HCEC 1CT (cell line): Measurements from ENCODE around the gene GAS2.

ENCODE experiments used
- DNase-seq: peaks from one replicate; pipeline ENCODE4 v3.0.0-alpha.2; 2017

GAS2 gene

DNA sequence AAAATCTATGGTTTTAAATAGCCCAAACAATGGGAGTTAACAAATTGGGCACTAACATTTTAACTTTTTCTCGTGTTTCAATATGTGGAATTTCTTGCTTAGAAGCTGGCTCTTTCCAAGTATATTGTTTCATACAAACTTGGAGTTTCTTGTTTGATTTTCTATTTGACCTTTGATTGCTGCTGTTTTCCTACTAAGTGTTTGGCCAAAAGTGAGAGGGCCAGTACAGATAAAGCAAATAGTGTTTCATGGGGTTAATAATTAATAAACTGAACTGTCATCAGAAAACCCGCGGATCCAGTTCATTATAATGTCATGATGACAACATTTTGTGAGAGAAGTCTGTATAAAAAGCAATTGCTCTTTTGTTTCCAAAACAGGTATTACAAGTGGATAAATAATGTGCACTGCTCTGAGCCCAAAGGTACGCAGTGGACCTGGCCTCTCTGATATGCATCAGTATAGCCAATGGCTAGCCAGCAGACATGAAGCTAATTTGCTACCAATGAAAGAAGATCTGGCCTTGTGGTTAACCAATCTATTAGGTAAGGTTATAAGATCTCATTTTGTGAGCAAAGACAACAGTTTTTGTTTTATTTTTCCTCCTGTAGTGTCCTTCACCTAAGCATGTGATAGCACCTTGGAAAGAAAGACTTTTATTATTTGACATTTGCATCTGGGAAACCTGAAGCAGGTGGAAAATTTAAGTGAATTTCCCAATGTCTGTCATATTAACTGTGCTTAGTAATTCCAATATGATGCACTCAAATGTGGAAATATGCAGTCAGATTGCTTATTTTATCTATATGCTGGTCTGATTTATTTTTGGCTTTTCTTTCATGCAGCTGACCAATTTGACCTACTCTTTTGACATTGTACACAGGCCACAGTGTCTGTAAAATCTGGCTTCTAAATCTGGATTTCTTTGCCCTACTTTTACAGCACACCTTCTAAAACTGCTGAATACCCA is 8.3 kb downstream of the GAS2 start:
- no peak for DNase-seq

DNA sequence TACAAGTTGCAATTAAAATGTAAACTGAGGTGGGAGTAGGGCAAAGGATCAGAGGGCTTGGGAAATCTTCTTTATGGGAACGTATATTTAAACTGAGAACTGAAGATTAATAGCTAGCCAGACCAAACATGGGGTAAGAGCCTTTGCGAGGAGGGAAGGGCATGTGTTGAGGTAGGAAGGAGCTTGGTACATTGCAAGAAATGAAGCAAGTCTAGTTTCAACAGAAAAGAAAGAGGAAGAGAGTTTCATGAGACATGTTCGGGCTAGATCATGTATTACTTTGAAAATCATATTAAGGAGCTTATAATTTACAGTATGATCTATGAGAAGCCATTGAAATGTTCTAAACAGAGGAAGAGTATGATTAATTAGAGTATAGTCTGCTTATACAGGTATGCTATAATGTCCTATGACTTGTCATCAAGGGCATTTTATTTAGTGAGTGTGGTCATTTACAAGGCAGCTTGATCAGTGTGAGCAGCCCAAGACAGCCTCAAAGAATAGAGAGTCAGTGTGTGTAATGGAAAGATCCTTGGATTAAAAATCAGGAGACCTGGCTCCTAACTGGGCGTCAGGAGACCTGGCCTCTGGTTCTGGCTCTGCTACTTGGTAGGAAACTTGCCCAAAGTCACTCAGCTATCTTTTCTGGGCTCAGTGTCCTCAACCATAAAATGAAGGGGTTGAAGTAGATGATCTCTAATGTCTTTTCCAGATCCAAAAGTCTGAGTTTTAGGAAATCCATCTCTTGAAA is 10.9 kb downstream of the GAS2 start:
- no peak for DNase-seq

GRCh38 chr11:22680628-22681027 is 14.2 kb downstream of the GAS2 start:
- DNase-seq: no peak

DNA sequence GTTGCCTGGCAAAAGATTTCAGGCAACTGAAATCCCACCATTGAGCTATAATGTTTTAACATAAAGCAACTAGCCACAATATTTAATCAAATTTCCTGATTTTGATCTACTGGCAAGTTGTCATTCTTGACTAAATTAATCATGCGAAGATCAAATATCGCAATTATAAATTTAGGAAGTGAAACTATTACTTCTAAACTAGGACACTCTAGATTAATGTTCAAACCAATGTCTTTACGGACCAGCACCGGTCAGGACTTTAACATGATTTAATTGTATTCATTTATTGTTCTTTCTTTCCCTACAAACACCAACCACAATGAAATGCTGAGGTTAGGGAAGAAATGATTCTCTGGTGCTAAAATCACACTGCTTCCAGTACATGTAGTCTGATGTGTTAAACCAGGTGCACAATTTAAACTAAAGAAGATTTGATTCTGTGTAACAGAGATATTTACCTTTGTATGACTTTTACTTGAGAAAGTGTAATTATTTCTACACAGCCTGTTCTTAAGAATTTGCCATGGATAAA is 14.9 kb downstream of the GAS2 start:
- no peak for DNase-seq

- DNase-seq: no peak
These were observed 17.7 kb downstream of the GAS2 start for GRCh38 chr11:22684082-22684481.

DNA sequence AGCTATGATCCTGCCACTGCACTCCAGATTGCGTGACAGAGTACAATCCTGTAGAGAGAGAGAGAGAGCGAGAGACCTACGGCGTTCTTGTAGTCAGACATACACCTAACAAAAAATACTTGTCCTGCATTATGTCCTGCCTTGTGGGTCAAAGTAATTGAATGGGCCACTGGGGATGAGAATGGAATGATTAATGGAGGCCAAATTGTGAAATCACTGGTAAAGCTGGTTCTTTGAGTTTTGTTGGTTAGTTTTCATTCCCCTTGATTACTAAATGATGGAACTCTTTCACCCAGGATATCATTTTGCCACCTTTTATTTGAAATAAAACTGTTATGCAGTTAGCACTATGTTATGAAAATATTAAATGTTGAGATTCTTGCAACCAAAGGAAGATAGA is 18.7 kb downstream of the GAS2 start:
- no peak for DNase-seq

DNA sequence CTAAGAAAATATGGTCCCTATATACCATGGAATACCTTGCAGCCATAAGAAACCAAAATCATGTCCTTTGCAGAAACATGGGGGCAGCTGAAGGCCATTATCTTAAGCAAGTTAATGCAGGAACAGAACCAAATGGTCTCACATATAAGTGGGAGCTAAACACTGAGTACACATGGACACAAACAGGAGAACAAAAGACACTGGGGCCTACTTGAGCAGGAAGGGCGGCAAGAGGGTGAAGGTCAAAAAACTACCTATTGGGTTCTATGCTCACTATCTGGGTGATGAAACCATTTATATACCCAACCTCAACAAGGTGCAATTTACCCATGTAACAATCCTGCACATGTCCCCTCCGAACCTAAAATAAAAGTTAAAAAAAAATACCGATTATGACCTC is 22.5 kb downstream of the GAS2 start:
- no peak for DNase-seq

DNA sequence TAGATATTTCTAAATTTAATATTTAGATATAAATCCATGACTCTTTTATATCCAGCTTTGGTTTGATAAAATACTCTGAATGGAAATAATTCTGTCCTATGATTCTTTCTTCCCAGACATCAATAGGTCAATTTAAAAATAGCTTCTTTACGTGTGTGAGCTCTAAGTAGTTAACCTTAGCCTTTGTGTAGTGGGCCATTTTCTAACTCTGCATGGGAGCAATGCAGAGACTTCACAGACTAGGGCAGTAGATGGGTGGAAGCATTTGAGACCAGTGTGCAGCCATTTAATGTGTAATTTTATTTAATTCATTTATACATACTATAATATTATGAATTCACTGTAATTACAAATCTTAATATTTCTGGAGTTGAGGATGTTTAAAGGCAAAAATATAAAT is 23.8 kb downstream of the GAS2 start:
- DNase-seq: no peak

DNA sequence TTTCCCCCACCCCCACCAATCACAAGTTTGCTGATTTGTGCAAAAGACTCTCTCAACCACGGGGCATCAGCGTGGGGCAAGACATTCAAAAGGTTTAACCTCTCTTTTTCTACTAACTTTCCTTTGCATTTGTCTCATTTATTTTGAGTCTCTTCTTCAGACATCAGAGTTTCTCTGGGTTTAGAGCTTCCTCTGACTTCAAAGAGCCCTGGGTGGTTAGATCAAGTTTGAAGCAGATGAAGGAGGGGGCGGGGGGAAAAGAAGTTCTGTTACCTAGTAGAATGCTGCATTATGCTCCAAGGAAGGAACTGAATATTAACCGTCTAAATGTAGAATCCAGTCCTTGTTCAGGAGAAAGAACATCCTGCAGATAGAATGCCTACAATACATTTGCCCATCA is 24.5 kb downstream of the GAS2 start:
- no peak for DNase-seq

DNA sequence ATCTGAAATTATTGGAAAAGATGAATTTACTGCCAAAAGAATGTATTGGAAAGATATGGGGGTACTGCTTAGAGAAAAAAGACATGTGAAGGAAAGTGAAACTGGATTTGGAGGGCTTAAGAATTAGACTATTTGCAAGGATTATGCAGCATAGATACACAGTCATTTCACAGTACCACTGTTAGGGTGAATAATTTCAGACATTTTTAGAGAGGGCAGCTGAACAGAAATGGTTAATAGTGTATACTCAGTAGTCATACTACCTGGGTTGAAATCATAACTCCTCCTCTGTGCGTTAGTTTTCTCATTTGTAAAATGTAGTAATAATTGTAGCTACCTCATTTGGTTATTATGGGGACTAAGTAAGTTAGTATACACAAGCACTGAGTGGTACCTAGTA is 33.0 kb downstream of the GAS2 start:
- no peak for DNase-seq

GRCh38 chr11:22702031-22702430 is 35.6 kb downstream of the GAS2 start:
- DNase-seq: no peak

DNA sequence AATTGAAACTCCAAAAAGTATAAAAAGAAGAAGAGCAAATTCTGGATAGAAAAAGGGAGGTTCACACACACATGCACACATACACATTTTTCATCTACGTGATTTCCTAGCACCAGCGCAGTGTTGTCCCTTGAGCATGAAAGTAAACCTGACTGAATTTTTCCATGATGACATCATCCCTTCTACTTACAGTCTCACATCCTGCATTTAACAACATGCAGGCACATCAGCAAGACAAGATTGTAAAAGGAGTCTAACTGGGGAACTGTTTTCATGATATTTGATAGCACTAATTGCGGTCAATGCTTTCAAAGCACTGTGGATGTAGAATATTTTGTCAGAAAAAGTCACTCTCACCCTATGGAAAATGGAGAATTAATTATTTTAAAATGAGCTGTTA is 36.6 kb downstream of the GAS2 start:
- DNase-seq: peak; percentile 30

DNA sequence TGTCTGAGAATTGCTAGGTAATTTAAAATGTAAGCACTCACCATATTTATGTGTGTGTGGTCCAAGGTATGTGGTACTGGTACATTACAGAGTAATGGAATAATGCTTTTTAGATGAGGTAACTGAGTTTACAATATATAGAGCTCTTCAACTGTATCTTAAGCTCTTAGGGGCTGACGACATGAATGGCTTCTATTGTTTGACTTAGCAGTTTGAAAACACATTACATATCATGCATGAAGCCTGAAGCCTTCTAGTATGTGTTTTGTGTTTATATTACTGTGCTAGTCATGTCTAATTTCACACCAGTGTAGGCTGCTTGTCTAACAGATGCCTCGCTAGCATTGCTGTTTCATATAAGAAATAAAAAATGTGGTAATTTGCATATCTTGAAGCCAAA is 37.2 kb downstream of the GAS2 start:
- DNase-seq: no peak

DNA sequence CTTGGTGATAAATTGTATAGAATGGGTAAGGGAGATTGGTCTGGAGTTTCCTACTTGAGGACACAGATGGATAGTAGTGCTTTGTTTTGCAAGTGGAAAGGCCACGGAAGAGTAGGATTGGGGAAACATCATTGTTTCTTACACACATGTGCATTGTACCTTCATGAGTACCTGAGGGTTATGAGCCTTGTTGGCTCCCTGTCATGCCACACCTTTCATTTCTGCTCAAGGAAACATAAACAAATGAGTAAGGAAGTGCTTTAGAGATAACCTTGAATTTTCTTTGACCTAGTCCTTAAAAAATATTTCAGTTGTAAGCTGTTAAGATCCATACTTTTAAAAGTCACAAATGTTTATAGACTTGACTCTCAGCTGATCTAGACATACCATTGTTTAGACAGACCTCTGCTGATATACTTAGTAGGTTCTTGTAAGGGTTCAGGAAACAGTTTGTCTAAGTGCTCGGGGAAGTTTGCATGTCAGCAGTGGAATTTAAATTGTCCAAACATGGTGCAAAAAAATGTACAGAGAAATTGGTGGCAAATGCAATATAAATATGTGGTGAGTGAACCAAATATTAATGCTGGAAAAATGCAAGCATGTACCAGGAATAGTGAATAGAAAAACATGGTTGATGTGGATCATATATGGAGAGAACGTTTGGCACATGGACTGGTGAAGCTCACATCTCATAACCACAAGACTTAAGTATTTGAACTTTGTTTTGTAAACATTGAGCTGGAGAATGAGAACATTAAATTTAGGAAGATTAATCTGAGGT is 40.9 kb downstream of the GAS2 start:
- no peak for DNase-seq

GRCh38 chr11:22711071-22711770 is 44.8 kb downstream of the GAS2 start:
- DNase-seq: no peak

- DNase-seq: no peak
These were observed 45.5 kb downstream of the GAS2 start for GRCh38 chr11:22711880-22712279.

DNA sequence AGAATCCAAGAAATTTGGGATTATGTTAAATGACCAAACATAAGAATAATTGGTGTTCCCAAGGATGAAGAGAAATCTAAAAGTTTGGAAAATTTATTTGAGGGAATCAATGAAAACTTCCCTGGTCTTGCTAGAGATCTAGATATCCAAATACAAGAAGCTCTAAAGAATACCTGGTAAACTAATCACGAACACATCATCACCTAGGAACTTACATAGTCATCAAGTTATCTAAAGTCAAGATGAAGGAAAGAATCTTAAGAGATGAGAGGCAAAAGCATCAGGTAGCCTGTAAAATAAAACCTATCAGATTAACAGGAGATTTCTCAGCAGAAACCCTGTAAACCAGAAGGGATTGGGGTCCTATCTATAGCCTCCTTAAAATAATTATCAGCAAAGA is 46.9 kb downstream of the GAS2 start:
- DNase-seq: no peak

DNA sequence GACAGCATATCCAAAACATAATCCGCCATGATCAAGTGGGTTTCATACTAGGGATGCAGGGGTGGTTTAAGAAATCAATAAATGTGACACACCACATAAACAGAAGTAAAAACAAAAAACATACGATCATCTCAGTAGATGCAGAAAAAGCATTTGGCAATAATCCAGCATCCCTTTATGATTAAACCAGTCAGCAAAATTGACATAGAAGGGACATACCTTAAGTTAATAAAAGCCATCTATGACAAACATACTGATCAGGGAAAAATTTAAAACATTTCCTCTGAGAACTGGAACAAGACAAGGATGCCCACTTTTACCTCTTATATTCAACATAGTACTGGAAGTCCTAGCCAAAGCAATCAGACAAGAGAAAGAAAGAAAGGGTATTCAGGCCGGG is 49.6 kb downstream of the GAS2 start:
- DNase-seq: no peak

- DNase-seq: no peak
These were observed 54.0 kb downstream of the GAS2 start for GRCh38 chr11:22720457-22720856.

DNA sequence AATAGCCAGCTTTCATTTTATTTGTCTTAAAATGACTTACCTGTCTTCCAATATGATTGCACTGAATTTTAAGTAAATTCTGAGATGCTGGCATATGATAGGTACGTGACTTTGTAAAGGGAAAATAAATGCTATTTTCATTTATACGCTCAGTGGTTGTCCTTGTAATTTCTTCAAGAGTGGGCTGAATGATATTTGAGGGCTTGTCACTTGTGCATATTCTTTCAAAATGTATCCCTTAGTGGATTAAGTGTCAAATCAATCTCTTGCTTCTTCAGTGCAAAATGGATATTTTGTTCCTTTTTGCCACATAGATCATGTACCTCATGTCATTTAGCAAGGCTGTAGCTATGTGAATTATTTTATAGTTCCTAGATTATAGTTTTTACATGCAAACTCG is 56.9 kb downstream of the GAS2 start:
- no peak for DNase-seq

- no peak for DNase-seq
These were observed 58.7 kb downstream of the GAS2 start for GRCh38 chr11:22725079-22725478.

DNA sequence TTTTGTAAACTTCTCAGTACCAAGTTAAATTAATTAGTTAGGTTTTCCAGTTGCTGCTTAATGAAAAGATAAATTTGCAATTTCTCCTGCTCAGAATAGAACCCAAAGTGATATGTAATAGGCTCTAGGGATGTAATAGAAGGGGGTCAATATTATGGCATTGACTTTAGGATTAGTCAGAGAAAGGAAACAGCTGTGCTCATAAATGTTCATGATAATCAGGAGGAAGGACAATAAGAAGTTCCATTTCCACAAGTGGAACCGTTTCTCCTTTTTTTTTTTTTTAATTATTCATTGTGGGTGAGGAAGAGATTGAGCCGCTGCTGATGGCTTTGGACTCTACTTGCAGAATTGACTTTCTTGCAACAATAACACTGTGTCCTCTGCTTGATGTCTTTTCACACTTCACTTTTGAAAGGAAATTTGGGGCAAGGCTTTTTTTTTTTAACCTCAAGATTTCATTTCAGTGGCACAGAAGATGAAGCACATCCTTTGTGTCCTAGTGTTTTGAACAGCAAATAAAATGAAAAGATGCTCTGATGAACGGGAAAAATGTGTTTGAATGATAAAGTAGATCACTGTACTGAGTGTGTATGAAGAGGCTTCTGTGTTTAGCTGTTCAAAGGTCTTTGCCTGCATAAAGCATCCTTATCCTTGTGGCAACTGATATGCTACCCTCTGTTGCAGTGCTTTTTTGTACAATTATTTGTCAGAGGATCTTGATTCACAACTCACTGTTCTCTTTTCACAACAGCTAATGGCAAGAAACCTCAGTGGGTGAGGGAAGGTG is 62.4 kb downstream of the GAS2 start:
- no peak for DNase-seq
